NCI-H2081 (cell line): Measurements from ENCODE around the gene LIN9.
"Not testable (repeated sequence)": the region's sequence is repeated elsewhere in the genome, so short reads cannot be mapped to it uniquely, and the experiment has no call there.

ENCODE experiments used
- DNase-seq, 2 experiments: peaks; one replicate each; lab custom pipeline; 2025; lab: John Stamatoyannopoulos, UW

LIN9 gene

DNA sequence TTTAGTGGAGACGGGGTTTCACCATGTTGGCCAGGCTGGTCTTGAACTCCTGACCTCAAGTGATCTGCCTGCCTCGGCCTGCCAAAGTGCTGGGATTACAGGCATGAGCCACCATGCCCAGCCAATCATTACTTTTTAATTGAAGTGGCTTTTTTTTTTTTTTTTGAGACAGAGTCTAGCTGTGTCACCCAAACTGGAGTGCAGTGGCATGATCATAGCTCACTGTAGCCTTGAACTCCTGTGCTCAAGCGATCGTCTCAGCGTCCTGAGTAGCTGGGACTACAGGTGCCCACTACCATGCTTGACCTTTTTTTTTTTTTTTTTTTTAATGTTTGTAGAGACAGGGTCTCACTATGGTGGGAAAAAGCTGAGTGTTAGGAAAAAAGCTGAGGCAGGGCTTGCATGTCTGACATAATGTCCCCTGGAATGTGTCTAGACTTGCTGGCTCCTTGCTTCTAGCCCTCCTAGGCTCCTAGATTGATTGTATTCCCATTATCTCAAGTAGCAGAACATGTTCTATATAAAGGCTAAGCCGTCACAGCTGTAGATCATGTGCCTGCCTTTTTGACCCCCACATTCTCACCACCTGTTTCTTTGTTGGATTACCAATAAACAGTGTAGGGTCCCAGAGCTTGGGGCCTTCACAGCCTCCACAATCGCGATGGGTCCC lies 36.6 kb downstream of the LIN9 start:
- not testable (repeated sequence) for DNase-seq

DNA sequence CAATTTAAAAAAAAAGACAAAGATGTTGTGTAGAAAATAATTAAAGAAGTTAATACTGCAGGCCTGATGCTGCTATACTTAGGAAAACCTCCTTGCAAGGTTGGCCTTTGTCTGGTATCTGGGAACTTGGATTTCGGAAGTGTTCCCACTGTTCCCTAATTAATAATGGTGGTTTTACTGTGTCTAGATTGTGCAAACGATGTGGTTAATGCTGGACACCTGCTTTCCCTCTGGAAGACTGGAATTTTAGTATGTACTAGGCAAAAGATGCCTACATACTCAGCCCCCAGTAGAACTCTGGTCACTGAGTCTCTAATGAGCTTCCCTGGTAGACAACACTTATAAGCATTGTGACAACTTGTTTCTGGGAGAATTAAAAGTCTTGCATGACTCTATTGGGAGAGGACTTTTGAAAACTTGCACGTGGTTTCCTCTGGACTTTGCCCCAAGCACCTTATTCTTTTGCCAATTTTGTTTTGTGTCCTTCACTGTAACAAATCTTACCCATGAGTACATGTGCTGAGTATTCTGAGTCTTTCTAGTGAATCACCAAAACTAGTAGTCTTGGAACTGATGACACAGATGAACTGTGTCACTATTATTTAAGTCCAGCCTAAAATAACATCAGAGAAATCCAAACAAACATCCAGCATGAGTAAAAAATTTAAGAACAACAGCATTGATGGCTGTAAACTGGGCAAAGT lies 40.4 kb downstream of the LIN9 start:
- DNase-seq = no peak

DNA sequence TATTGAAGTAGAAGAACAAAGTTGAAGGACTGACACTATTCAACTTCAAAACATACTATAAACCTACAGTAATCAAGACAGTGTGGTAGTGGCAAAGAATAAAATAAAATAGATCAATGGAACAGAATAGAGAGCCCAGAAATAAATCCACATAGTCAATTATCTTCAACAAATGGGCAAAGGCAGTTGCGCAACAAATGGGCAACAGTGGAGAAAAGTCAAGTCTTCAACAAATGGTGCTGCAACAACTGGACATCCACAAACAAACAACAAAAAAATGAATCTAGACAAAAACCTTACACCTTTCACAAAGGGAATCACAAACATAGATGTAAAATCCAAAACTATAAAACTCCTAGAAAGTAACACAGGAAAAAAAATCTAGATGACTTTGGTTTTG lies 47.1 kb downstream of the LIN9 start:
- DNase-seq = no peak

DNA sequence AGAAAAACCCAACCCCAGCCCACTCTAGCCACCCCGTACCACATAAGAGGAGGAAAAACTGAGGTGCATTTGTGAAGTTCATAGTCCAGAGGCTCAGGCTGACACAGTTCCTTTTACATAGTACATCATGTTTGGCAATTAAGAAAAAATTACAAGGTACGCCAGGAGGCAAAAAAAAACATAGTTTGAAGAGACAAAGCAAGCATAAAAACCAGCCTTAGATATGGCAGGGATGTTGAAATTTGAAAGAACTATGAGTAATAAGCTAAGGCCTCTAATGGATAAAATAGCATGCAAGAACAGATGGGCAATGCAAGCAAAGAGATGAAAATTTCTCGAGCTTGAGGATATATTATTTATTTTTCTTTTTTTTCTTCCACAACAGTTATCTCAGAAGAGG lies 53.6 kb downstream of the LIN9 start:
- DNase-seq = no peak

DNA sequence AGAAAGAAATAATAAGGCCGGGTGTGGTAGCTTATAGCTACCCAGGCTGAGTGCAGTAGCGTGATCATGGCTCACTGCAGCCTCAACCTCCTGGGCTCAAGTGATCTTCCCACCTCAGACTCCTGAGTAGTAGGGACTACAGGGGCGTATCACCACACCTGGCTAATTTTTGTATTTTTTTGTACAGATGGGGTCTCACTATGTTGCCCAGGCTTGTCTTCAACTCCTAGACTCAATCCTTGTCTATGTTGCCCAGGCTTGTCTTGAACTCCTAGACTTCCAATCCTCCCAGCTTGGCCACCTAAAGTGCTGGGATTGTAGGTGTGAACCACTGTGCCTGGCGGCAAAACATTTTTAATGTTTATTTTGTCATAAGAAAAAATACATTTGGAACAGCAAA lies 55.0 kb downstream of the LIN9 start:
- DNase-seq = no peak

DNA sequence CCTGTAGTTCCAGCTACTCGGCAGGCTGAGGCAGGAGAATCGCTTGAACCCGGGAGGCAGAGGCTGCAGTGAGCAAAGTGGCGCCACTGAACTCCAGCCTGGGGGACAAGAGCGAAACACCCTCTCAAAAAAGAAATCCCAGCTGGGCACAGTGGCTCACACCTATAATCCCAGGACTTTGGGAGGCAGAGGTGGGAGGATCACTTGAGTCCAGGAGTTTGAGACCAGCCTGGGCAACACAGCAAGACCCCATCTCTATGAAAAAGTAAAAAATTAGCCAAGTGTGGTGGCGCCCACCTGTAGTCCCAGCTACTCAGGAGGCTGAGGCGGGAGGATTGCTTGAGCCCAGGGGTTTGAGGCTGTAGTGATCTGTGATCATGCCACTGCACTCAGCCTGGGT lies 56.1 kb downstream of the LIN9 start:
- not testable (repeated sequence) for DNase-seq

DNA sequence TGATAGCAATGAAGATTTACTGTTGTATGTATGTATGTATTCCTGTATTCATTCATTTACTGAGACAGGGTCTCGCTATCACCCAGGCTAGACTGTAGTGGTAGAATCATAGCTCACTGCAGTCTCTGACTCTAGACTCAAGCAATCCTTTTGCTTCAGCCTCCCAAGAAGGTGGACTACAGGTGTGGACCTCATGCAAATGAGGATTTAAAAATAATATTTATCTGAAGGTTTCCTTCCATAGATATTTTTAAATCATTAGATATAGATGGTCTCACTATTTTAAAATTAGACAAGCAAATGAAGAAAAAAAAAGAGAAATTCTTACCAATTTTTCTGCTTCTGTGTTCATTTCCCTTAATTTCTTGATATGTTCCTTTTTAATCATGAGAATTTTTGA lies 58.5 kb downstream of the LIN9 start:
- DNase-seq = no peak

DNA sequence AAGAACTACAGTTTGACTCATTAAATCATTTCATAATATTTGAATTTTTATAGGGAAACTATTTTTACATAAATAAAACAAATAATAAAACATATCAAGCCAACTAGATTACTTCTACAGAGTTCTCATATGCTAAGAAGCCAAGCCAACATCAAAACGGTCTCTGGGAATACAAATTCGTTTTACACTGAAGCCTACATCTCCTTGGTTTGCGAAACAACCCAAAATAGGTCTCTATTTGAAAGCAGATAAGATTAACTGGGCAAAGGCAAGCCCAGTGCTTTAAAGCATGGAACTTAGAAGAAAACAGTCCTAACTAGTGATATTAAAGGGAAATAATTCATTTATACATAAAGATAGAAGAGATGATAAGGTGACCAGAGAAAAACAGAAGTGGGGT lies 60.2 kb downstream of the LIN9 start:
- DNase-seq = no peak

DNA sequence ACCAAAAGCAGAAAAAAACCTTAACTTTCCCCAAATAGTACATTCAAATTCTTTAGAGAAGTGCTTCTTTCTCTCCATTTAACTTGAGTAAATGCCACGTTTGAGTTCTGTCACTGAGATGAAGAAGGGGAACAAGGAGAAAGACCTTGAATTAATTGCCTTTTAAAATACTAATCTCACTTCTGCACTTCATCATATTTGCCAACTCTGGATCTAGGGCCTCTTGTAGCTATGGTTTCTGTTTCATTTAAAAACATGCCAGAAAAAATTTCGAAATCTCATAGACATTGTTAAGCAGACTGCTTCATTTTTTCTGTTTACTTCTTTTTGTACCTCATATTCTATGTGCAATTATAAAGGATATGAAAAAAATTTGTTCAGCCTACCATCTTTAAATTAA lies 60.9 kb downstream of the LIN9 start:
- no peak for DNase-seq

DNA sequence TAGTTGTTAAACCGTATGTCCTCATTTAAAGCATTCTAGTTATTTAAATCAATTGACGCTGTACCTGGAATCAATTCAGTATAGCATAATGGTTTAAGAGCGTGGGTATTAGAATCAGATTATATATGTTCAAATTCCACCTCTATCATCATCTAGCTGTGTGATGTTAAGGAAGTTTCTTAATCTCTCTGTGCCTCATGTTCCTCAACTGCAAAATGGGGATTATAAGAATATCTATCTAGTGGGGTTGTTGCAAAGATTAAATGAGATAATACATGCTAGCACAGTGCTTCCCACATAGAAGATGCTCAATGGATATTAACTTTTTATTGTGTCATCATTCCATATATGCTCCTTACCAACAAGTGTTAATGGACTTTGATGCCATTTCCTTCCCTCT lies 69.5 kb downstream of the LIN9 start:
- no peak for DNase-seq

DNA sequence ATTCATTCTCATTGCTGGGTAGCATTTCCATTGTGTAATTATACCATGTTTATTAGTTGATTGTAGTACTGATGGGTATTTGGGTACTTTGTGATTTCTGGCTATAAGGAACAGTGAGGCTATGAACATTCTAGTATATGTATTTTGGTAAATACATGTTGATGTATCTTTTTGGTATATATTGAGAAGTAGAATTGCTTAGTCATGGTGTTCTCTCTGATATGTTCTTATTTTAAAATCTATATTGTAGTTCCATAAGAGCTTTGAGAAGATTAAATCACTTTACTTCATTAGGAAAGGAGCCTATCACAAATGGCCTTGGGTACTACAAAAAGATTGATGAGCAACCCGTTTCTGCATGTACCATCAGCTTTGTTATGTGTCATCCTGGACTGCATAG lies 72.1 kb downstream of the LIN9 start:
- DNase-seq = no peak

DNA sequence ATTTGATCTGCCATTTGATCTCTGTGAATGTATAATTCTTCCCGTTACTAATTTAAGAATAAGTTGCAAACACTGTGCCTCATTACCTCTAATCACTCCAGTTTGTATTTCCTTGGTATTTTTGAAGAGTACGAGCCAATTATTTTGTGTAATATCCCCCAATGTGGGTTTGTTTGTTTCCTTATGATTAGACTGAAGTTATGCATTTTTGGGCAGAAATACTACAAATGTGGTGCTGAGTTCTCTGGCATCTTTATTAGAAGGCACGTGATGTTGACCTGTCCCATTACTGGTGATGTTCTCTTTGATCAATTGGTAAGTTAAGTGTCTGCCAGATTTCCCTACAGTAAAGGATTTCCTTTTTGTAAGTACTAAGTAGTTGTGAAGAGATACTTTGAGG lies 75.2 kb downstream of the LIN9 start:
- DNase-seq = no peak

DNA sequence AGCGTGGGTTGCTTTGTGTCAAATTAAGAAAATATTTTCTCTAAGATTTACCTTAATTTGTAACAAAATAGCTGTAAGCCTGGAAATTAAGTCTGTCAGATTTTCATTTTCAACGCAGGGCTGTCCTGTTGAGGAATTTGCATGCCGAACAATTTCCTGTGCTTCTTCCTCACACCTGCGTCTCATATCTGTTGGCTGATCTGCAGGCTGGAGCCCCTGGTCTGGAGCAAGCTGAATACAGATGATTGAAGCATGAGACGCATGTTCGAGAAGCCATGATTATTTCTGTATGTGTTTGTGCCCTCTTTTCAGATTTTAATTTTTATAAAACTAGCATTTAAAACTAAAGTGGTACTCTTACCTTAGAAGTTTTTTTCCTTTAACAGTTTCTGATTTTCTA lies 75.7 kb downstream of the LIN9 start:
- DNase-seq = no peak

DNA sequence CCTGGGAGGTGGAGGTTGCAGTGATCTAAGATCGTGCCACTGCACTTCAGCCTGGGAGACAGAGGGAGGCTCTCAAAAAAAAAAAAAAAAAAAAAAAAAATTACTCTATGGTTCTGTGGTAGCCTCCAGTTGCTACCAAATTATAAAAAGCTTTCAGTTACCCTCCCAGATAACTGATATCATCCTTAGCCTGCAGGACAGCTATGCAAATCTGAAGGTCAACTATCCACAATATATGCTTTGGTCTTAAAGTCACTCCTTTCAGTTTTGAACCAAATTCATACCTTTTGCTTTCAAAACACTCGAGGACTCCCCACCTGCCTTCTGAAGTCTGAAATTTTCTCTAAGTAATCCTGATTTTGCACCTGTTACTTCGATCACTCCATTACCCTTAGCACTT lies 82.4 kb downstream of the LIN9 start:
- no peak for DNase-seq

DNA sequence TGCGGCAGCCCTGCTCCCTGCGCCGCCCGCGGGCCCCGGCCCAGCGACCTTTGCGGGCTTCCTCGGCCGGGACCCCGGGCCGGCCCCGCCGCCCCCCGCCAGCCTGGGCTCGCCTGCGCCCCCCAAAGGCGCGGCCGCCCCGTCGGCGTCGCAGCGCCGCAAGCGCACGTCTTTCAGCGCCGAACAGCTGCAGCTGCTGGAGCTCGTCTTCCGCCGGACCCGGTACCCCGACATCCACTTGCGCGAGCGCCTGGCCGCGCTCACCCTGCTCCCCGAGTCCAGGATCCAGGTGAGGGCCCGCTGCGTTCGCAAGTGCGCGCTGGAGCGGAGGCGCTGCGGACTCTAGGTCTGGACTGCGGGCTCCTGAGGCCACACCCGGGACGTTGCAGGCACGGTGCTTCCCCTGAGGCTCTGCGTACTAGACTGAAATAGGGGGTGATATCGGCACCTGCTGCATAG lies 85.1 kb downstream of the LIN9 start:
- no peak for DNase-seq

DNA sequence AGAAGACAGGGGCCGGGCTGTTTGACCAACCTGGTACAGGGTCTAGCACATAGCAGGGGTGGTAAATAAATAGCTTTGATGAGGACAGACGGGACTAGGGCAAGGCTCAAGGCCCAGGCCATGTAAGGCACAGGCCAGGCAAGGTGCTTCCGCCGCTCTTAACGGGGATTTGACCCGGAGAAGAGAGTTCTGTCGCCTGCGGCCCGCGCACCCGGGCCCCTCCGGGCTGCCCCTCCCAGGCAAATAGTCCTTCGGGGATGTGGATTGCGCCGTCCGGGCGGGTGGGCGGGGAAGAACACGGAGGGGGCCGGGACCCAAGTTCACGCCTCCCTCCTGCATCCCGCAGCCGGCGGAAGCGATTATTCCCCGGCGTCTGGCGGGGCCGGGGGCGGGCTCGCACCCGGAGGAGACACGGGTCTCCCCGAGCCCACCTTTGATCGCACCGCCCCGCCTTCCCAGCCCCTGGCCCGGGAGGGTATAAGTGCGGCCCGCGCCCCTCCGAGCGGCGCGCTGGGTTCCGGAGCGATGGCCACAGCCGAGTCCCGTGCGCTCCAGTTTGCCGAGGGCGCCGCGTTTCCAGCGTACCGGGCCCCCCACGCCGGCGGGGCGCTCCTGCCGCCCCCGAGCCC lies 85.7 kb downstream of the LIN9 start, which contains the start of gene MIXL1:
TSS of gene MIXL1 (plus strand) at position 508 of the 629 bp plus-strand sequence. CDS start at position 526, 18 bp downstream.
- DNase-seq = no peak

DNA sequence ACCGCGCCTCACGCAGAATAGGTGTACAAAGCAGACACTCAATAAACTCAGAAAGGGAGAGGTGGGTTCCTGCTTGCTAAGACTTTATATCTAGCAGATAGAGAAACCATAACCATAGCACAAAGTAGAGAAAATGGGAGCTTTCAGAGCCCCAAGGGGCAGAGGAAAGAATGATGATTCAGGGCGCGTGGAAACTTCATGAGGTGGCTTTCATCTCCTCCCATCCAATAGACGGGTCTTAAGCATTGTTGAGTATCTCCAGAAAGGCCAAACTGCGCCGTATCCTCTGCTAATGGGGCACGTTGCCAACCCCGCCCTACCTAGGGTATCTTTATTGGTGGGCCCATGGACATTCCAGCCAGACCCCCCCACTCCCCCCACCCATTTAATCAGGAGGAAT lies 86.3 kb downstream of the LIN9 start:
- no peak for DNase-seq

DNA sequence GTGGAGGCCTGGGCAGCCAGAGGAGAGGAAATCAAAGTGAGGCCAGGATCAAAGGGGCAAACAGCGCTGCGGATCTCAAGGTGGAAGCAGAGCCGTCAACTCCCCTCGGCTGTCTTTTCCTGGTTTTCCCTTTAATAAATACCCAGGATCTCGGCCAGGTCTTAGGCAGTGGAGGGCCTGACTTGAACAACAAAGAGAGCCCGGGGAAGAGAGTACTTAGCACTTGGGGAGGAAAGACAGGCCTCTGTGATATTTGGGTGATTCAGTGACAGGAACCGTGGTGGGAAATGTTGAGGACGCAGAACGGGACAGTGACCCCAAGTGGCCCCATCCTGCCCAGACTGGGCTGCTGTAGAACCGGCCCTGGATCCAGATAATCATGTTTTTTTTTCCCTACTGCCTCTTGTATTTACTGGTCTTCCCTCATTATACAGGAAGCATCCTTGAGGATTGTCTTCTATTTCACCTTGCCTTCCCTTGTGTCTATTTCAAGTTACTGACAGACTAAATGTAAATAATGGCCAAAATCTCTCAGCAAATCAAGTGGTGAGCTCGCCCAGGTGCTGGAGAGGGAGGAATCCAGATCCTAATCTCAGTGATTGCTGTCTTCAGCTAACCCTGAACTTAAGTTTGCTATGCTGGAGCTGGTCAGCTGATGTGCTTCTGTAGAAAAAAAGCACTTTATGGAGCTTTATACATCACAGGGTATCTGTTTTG lies 88.3 kb downstream of the LIN9 start:
- no peak for DNase-seq

DNA sequence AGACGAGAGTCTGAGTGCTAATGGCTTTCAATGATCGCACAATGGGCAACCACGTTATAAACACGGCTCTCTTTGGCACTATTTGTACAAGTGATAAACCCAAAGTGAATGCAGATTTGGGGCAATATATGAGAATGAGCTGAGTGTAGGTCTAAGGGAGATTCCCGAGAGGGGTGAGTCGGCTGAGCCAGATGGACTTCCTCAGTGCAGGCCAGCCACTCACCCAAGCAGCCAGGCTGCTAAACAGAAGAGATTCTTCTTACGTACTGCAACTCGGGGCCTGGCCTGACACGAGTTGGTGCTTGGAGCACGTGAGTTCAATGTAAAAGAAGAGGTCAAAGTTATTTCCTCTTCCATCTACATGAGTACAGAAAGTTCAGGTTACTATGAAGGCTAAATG lies 91.7 kb downstream of the LIN9 start:
- no peak for DNase-seq

DNA sequence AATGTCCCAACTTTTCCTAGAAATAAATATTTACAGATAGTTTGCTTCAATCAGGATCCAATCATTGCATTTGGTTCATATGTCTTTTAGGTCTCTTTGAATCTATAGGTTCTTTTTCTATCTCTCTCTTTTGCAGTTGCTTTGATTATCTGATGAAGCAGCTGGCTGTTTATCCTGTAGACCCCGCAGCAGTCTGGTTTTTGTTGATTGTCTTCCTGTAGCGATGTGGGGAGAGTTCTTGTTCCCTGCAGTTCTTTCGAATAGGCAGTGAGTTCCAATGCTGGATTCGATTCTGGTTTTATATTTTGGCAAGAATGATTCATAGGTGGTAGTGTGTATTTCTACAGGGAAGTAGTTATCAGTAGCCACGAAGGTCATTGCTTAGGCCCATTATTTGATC lies 92.9 kb downstream of the LIN9 start:
- no peak for DNase-seq

DNA sequence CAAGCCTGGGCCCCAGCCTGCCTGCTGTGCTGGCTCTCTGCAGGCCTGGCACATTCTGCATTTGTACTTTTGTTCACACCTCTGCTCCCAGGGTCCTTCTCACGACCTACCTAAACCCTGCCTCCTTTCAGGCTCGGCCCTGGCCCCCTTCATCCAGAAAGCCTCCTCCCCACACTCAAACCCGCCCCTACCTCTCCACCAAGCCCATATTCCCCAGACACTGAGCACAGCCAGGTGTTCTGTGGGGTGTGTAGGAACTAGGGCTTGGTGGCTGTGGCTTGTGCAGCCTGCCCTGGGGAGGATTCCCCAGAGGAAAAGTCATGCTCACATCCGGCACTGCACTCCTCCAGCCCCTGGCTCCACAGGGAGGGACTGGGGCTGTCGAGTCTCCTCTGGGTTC lies 93.7 kb downstream of the LIN9 start:
- no peak for DNase-seq

DNA sequence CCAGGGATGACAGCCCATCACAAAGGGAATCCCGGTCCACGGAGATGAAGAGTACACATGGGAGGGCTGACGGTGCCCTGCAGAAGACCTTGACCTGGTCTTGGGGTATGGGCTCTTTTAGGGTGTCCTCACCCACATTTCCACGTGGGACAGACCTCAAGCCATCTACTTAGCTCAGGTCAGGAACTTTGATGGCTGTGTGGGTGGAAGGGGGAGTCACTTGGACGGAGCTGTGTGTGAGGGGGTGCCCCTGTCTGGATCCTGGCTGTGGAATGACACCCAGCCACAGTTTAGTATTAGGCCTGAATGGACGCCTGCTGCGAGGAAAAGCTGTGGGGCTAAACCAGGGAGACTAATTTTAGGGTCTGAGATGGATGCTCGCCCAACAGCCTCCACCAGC lies 96.4 kb downstream of the LIN9 start:
- no peak for DNase-seq
